8988T (cell line): ENCODE data around the gene TBXAS1.

Source experiments
- DNase-seq: peaks from one replicate; pipeline ENCODE4 v3.0.0; 2011

TBXAS1 gene

DNA sequence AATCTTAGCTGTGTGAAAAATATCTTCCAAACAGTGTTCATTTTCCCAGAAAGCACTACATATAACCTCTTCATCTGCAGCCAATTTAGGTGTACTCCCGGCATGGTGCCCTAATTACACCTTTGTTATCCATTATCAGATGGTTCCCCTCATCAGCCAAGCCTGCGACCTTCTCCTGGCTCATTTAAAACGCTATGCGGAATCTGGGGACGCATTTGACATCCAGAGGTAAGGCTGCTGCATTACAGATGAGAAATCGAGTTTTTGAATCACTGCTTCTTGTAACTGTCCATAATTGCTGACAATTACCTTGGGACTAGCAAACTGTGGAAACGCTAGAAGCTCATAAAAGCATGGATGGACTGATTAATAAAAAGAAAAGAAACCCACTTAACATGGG is 124.2 kb downstream of the TBXAS1 start:
- DNase-seq, result no peak

DNA sequence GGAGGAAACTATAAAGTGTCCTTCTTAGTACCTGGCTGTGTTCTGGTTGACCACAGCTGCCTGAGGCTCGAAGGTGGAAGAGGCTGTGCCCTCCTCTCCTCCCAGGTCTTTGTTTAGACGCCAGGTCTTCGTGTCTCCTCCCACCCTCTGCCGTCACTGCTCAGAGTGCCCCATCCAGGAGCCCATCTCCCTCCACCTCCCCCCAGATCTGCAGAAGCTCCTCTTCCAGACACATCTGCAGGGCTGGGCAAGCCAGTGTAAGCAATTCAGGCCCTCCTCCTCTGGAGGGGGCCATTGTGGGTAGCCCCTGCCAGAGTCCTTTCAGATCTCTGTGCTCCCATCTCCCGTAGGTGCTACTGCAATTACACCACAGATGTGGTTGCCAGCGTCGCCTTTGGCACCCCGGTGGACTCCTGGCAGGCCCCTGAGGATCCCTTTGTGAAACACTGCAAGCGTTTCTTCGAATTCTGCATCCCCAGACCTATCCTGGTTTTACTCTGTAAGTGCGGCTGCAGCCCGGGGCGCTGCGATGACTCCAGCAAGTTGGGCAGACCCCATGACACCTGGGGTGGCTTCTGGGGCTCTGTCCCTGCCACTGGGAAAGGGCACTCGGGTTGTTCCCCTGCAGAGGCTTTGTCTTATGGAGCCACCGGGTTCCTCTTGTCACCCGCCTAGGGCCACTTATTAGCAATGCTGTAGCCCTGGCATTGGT is 126.2 kb downstream of the TBXAS1 start:
- no peak for DNase-seq

- DNase-seq, result no peak
Observed at GRCh38 chr7:139958599-139959284, 129.7 kb downstream of the TBXAS1 start.

DNA sequence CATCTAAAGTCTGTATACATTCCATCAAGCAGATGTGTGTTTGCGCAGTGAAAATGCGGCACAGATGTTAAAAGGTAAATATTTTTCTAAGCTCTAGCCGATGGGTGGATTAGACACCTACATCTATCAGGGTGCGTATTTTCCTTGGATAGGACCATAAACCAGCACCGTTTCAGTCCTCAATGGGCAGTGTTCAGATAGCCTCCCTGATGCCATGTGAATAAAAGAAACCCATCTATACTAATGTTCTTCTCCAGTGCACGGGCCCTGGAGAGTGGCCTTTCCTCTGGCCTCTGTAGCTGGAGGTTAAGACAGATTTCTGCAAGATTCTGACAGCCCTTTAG is 130.2 kb downstream of the TBXAS1 start:
- no peak for DNase-seq

GRCh38 chr7:139959718-139960117 is 130.7 kb downstream of the TBXAS1 start:
- DNase-seq, result no peak

DNA sequence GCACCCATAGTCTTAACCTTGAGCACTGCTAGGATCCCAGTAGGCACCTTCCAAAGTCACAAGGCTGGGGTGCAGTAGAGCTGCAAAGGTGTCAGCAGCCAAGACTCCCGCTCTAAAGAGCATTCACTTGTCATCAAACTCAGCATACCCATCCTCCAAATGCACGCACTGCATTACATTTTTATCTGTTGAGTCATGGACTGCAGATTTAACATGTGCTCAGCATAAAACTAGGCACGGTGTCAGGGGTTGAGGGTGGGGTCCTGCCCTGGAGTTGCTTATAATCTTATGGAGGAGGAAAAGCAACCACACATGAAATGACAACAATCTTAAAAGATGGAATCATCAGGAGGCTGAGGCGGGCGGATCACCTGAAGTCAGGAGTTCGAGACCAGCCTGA is 131.1 kb downstream of the TBXAS1 start:
- DNase-seq, result no peak

- no peak for DNase-seq
Observed at GRCh38 chr7:139965942-139966628, 137.0 kb downstream of the TBXAS1 start.

DNA sequence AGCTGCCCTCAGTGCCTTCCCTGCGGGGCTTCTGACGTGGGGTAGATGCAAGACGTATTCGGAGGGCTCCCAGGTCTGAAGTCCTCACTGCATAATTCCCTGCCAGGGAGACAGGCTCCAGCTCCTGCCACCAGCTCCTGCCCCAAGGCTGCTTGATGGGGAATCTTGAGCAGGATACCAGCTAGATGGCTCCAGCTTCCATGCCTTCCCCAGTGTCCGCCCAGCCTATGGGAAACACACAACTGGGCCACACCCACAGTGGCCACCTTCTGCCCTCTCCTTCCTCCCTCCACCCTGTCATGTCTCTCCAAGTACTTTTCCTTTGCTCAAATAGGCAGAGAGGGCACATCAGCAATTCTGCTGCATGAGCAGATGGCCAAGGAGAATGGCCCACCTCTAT is 137.9 kb downstream of the TBXAS1 start:
- DNase-seq, result no peak

DNA sequence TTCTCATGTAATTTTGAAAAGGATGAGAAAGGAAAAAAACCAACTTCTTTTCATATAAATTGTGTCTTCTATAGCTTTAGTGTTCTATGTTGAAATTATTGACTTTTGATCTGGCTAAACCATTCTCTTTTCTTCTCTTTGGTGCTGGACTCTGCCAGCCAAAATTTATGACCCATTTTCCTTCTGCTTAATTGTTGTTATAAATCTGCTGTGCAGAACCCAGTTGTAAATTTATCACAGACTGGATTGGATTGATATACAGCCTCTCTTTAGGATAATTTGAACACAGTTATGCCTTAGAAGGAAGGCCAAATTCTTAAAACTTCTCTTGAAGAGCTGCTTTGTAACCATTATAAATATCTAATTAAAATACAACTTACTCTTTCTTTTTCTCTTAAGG is 139.9 kb downstream of the TBXAS1 start:
- DNase-seq, result no peak

GRCh38 chr7:139972029-139972428 is 143.0 kb downstream of the TBXAS1 start:
- DNase-seq, result no peak

- DNase-seq, result no peak
Observed at GRCh38 chr7:139973101-139974050, 144.3 kb downstream of the TBXAS1 start.

DNA sequence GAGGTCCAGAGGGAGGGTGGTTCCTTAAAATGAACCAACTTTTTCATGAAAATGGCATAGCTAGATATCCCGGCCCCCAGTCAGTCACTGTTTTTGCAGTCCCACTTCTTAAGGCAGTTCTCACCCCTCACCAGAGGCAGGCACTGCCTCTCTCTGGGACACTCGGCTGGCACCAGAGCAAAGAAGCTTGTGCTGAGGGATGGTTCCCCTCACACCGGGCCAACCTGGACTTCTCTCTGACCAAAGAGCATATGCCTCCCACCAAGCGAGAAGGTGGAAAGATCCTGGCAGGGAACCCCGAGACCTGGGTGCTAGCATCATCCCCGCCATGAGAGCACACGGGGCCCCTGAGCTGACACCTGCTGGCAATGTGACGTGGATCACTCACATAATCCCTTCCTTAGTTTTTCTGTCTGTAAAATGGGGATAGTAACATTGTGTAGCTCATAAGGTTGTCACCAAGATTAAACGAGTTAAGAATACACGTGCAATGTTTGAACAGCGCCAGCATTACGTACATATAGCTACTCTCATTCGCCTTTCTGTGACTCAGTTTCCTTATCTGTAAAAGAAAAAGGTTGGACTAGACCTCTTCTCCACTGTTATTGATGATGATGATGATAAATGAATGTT is 145.2 kb downstream of the TBXAS1 start:
- DNase-seq, result no peak

GRCh38 chr7:139976055-139976837 is 147.2 kb downstream of the TBXAS1 start:
- DNase-seq, result no peak

DNA sequence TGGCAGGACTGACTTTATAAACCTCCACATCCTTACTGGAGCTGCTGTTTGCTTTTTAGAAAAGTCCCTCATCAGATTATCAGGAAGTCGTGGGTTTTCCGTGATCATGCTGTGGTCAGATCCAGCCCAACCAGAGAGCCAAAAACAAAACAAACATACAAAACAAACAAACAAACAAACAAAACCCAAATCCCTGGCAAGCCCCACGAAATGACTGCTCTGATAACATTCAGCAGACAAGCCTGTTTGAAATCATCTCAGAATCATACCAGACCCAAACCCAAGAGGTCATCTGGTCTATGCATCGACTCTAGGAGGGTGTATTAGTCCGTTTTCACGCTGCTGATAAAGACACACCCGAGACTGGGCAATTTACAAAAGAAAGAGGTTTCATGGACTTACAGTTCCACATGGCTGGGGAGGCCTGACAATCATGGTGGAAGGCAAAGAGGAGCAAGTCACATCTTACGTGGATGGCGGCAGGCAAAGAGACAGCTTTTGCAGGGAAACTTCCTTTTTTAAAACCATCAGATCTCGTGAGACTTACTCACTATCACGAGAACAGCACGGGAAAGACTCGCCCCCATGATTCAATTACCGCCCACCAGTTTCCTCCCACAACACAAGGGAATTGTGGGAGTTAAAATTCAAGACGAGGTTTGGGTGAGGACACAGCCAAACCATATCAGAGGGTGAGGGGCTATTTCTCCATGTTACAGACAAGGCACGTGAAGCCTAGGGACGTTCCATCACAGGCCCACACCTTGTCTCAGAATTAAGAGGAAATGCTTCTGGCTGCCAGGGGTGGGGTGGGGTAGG is 148.0 kb downstream of the TBXAS1 start:
- DNase-seq, result no peak

GRCh38 chr7:139981511-139981895 is 152.4 kb downstream of the TBXAS1 start:
- no peak for DNase-seq

DNA sequence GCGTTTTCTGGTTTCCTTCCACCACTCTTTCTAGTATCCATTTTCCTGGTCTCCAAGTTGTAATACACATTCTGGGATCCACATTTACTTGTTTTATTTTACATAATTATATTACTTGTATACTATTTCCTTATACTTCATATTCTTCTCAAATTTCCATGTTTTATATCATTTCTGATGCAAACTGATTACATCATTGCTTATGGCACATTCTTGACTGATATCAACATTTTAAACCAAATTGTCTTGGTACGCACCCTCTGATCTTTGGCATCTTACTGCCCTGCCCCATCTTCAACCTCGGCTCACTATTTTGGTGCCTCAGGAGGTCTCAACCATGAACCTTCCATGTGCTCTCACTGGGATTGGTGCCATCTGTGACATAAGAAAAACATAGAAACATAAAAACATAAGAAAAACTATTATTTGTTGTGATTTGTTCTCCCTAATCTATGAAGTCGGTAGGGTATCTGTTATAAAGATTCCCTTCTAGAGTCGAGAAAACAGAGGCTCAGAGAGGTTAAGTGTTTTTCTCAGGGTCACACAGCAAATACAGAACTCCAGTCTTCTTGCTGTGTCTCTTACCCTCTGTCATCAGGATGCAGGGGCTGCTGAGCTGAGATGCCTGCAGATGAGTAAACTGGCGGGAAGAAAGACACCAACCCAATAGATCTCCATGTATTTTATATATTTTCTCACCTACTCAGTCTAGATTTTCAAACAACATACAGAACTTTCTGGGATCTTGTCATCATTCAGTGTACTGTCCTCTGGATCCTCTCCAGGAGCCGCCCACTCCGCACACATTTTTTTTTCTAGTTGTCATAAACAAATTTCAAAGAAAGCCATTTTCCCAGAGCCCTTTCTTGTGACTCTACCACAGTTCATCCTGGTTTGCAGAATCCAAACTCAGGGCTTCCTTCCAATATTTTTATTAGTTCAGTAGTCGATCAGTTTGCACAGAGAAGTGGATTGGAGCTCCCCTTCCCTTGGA is 154.2 kb downstream of the TBXAS1 start:
- no peak for DNase-seq

DNA sequence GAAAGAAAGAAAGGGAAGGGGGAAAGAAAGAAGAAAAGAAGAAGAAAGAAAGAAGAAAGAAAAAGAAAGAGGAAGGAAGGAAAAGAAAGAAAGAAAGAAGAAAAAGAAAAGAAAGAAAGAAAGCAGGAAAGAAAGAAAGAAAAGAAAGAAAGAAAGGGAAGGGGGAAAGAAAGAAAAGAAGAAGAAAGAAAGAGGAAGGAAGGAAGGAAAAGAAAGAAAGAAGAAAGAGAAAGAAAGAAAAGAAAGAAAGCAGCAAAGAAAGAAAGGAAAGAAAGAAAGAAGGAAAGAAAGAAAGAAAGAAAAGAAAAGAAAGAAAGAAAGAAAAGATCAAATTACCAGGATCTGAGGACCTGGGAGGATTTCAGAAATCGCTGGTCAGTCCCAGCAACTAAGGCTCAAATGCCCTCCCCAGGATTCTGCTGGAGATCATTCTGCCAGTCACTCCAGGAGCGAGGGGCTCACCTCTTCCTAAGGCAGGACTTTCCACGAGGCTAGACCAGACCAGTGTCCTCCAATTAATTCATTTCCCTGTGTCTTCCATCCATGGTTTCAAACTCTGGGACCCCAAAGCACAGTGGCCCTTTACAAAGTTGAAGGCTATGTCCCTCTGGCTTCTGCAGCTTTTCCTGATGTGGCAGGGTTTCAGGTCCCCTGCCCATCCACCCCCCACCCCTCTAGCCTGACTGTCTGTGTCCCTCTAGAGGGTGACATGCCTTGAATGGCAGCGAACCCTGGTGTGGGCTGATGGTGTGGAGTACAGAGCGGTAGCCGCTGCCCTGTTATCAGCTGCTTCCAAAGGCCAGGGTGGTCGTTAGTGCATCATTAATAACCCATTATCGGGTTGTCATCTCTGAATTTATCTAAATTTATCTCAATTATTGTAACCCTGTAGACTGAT is 155.8 kb downstream of the TBXAS1 start:
- no peak for DNase-seq

DNA sequence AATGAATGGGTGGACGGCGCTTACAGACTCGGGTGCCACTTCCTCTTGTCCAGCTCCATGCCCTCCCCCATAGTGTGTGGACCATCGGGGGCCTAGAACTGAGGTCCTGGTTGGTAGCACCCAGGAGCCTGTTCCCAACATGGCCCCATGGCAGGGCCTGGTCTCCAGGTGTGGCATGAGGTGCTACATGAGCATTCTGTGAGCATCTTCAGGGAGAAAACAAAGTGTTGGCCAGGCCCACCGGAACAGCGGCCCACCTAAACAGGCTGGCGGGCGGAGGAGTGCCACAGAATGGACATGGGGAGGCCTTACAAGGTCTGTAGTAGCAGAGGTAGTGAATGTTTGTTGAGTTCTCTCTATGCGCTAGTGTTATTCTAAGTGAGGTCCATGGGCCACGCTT is 156.7 kb downstream of the TBXAS1 start:
- DNase-seq, result no peak
